Hematopoietic multipotent progenitor cell treated with erythropoietin and hydrocortisone succinate and interleukin-3 and kit ligand, for 6 days (in vitro differentiated cells): ENCODE measurements around the gene IRAK2.

ENCODE experiments used
- DNase-seq: peaks from one replicate; pipeline ENCODE4 v3.0.0-alpha.2; 2015

Gene IRAK2

GRCh38 chr3:10226293-10226692, 61.6 kb downstream of the IRAK2 start:
- DNase-seq: no peak

GRCh38 chr3:10228248-10228950, 63.7 kb downstream of the IRAK2 start:
- DNase-seq: peak; percentile 51

GRCh38 chr3:10229576-10229975, 64.9 kb downstream of the IRAK2 start:
- DNase-seq: no peak

GRCh38 chr3:10232137-10232536, 67.4 kb downstream of the IRAK2 start:
- no peak for DNase-seq

- DNase-seq: no peak
Observed at GRCh38 chr3:10233988-10234387, 69.3 kb downstream of the IRAK2 start.

- no peak for DNase-seq
Observed at GRCh38 chr3:10234526-10235230, 70.0 kb downstream of the IRAK2 start.

- no peak for DNase-seq
Observed at GRCh38 chr3:10235551-10235950, 70.8 kb downstream of the IRAK2 start.

- peak; percentile 48 for DNase-seq
Observed at GRCh38 chr3:10238345-10239183, 73.8 kb downstream of the IRAK2 start.

- no peak for DNase-seq
Observed at GRCh38 chr3:10240799-10241198, 76.1 kb downstream of the IRAK2 start.

- peak; percentile 77 for DNase-seq
Observed at GRCh38 chr3:10242182-10243065, 77.7 kb downstream of the IRAK2 start.

- DNase-seq: no peak
Observed at GRCh38 chr3:10244009-10244408, 79.3 kb downstream of the IRAK2 start.

- DNase-seq: no peak
Observed at GRCh38 chr3:10245081-10245712, 80.5 kb downstream of the IRAK2 start.

GRCh38 chr3:10247679-10248183, 83.0 kb downstream of the IRAK2 start:
- no peak for DNase-seq

- DNase-seq: peak; percentile 99
Observed at GRCh38 chr3:10248184-10248983, 83.7 kb downstream of the IRAK2 start, which contains the start of gene TATDN2. Gene TATDN2, plus strand, starts transcription at chr3:10248459. Its CDS starts 742 bp downstream, at chr3:10249201.

GRCh38 chr3:10248984-10249748, 84.4 kb downstream of the IRAK2 start:
- DNase-seq: peak; percentile 68

- no peak for DNase-seq
Observed at GRCh38 chr3:10249833-10250232, 85.1 kb downstream of the IRAK2 start.

GRCh38 chr3:10251006-10251405, 86.3 kb downstream of the IRAK2 start:
- no peak for DNase-seq

- no peak for DNase-seq
Observed at GRCh38 chr3:10253731-10254130, 89.0 kb downstream of the IRAK2 start.

GRCh38 chr3:10255835-10256234, 91.1 kb downstream of the IRAK2 start:
- no peak for DNase-seq

- DNase-seq: no peak
Observed at GRCh38 chr3:10259036-10259435, 94.3 kb downstream of the IRAK2 start.
